Measurements from ENCODE around the gene ADARB1.

Gene ADARB1

GRCh38 chr21:45246386-45247320 lies 172.3 kb downstream of the ADARB1 start:
- no peak for DNase-seq (ENCODE audit: low read depth in 2 of 3, low spot score in 1 of 3)

- no peak for DNase-seq (ENCODE audit: low read depth in 2 of 3, low spot score in 1 of 3)
Measured at GRCh38 chr21:45248301-45248892, 174.0 kb downstream of the ADARB1 start.

- no peak for DNase-seq (ENCODE audit: low read depth in 2 of 3, low spot score in 1 of 3)
Measured at GRCh38 chr21:45248893-45249381, 174.6 kb downstream of the ADARB1 start.

- DNase-seq (ENCODE audit: low read depth in 2 of 3, low spot score in 1 of 3) = no peak
Measured at GRCh38 chr21:45249626-45250025, 175.2 kb downstream of the ADARB1 start.

GRCh38 chr21:45250272-45250671 lies 175.9 kb downstream of the ADARB1 start:
- no peak for DNase-seq (ENCODE audit: low read depth in 2 of 3, low spot score in 1 of 3)

GRCh38 chr21:45250914-45251634 lies 176.7 kb downstream of the ADARB1 start:
- no peak for DNase-seq (ENCODE audit: low read depth in 2 of 3, low spot score in 1 of 3)

- DNase-seq (ENCODE audit: low read depth in 2 of 3, low spot score in 1 of 3) = no peak
Measured at GRCh38 chr21:45251635-45252447, 177.5 kb downstream of the ADARB1 start.

- DNase-seq (ENCODE audit: low read depth in 2 of 3, low spot score in 1 of 3) = no peak
Measured at GRCh38 chr21:45252448-45252925, 178.1 kb downstream of the ADARB1 start.

- DNase-seq (ENCODE audit: low read depth in 2 of 3, low spot score in 1 of 3) = no peak
Measured at GRCh38 chr21:45253180-45253579, 178.8 kb downstream of the ADARB1 start.

- no peak for DNase-seq (ENCODE audit: low read depth in 2 of 3, low spot score in 1 of 3)
Measured at GRCh38 chr21:45253633-45254459, 179.5 kb downstream of the ADARB1 start.

GRCh38 chr21:45254460-45254930 lies 180.1 kb downstream of the ADARB1 start:
- DNase-seq (ENCODE audit: low read depth in 2 of 3, low spot score in 1 of 3) = no peak

GRCh38 chr21:45255381-45256020 lies 181.1 kb downstream of the ADARB1 start:
- no peak for DNase-seq (ENCODE audit: low read depth in 2 of 3, low spot score in 1 of 3)

GRCh38 chr21:45256021-45256911 lies 181.9 kb downstream of the ADARB1 start:
- no peak for DNase-seq (ENCODE audit: low read depth in 2 of 3, low spot score in 1 of 3)

GRCh38 chr21:45256912-45257672 lies 182.7 kb downstream of the ADARB1 start:
- no peak for DNase-seq (ENCODE audit: low read depth in 2 of 3, low spot score in 1 of 3)

- no peak for DNase-seq (ENCODE audit: low read depth in 2 of 3, low spot score in 1 of 3)
Measured at GRCh38 chr21:45257673-45258341, 183.4 kb downstream of the ADARB1 start.

GRCh38 chr21:45258466-45258865 lies 184.1 kb downstream of the ADARB1 start:
- no peak for DNase-seq (ENCODE audit: low read depth in 2 of 3, low spot score in 1 of 3)
